SU-DHL-6 (cell line): ENCODE measurements around the gene ZNF879.

Source experiments
- H2AFZ ChIP-seq: fragments of 200-600 bp; sonication (generic); 2 replicates; pipeline ENCODE4 v1.6.1; 2014; ENCODE audit warnings: low read depth, mild to moderate bottlenecking, moderate library complexity, mixed read lengths, antibody characterized with exemption, low read length; ENCODE audit not compliant: severe bottlenecking
- H3F3A ChIP-seq: fragments of 200-600 bp; shearing (Covaris generic); 2 replicates; pipeline ENCODE4 v1.6.0; 2016; ENCODE audit warnings: antibody characterized with exemption, mild to moderate bottlenecking; ENCODE audit not compliant: insufficient read depth
- H3K27ac ChIP-seq: fragments of 200-600 bp; sonication (generic); 2 replicates; pipeline ENCODE4 v1.5.1; 2016; ENCODE audit warnings: low read depth, mild to moderate bottlenecking, low read length, moderate library complexity, mixed read lengths
- H3K27me3 ChIP-seq: fragments of 200-600 bp; sonication (generic), shearing (Covaris generic); 2 replicates; pipeline ENCODE4 v1.6.0; 2014; ENCODE audit warnings: mild to moderate bottlenecking, low read length
- H3K36me3 ChIP-seq: fragments of 200-600 bp; sonication (generic); 2 replicates; pipeline ENCODE4 v1.6.1; 2014; ENCODE audit warnings: mild to moderate bottlenecking, low read length, mixed read lengths
- H3K4me2 ChIP-seq: fragments of 300-600, 200-600 bp; shearing (Covaris generic), sonication (generic); 2 replicates; pipeline ENCODE4 v1.6.0; 2014; ENCODE audit warnings: low read length, low read depth, mild to moderate bottlenecking; ENCODE audit not compliant: poor library complexity, severe bottlenecking
- H3K4me3 ChIP-seq: fragments of 200-600 bp; sonication (generic); 2 replicates; pipeline ENCODE4 v1.5.1; 2014; ENCODE audit warnings: antibody characterized with exemption, low read length, mild to moderate bottlenecking, mixed read lengths; ENCODE audit not compliant: insufficient read depth, poor library complexity, severe bottlenecking
- H3K79me2 ChIP-seq: fragments of 200-600 bp; sonication (generic); 2 replicates; pipeline ENCODE4 v1.6.1; 2014; ENCODE audit warnings: mild to moderate bottlenecking, low read length, moderate library complexity; ENCODE audit not compliant: insufficient read depth
- H3K9ac ChIP-seq: fragments of 200-600 bp; sonication (generic); 2 replicates; pipeline ENCODE4 v1.7.0; 2014; ENCODE audit warnings: mild to moderate bottlenecking, low read length
- H3K9me2 ChIP-seq: fragments of 200-600 bp; sonication (generic); replicated peaks from 2 replicates; pipeline ENCODE4 v1.6.1; 2014; ENCODE audit warnings: low read length; ENCODE audit not compliant: insufficient read depth
- H3K9me3 ChIP-seq: fragments of 200-600 bp; sonication (generic); 2 replicates; pipeline ENCODE4 v1.6.1; 2014; ENCODE audit warnings: low read length, mixed read lengths; ENCODE audit not compliant: insufficient read depth
- H4K20me1 ChIP-seq: fragments of 200-600 bp; sonication (generic); 2 replicates; pipeline ENCODE4 v1.6.1; 2014; ENCODE audit warnings: low read depth, mild to moderate bottlenecking, antibody characterized with exemption, low read length, moderate library complexity, mixed read lengths
- CTCF ChIP-seq: fragments of 200-600 bp; sonication (generic); IDR thresholded peaks from one replicate; pipeline ENCODE4 v1.5.1; 2017; ENCODE audit warnings: antibody characterized with exemption, mild to moderate bottlenecking, low read length, moderate library complexity; ENCODE audit not compliant: insufficient read depth, poor library complexity, severe bottlenecking
- EZH2phosphoT487 ChIP-seq: fragments of 200-600 bp; sonication (generic), shearing (Covaris generic); conservative IDR thresholded peaks from 2 replicates; pipeline ENCODE4 v1.6.1; 2018; ENCODE audit warnings: mild to moderate bottlenecking, antibody characterized with exemption, low read length, moderate library complexity, mixed read lengths

ZNF879 gene

GRCh38 chr5:178988436-178989220, 35.0 kb upstream of the ZNF879 start:
- no peak for TF ChIP-seq CTCF
- TF ChIP-seq EZH2phosphoT487 = no peak

GRCh38 chr5:178989311-178989710, 34.3 kb upstream of the ZNF879 start:
- no peaks in the 10 kb centered on the region for H3K36me3 ChIP-seq
- H3K4me2 ChIP-seq = no peak overlapping the region
- H2AFZ ChIP-seq = no peak overlapping the region
- no peak for TF ChIP-seq EZH2phosphoT487
- no peak for TF ChIP-seq CTCF
- H3K4me3 ChIP-seq = no peak overlapping the region
- no peaks in the 10 kb centered on the region for H3K79me2 ChIP-seq
- H3K9me2 ChIP-seq = no peaks in the 10 kb centered on the region
- no peaks in the 10 kb centered on the region for H3K27me3 ChIP-seq
- no peaks in the 10 kb centered on the region for H4K20me1 ChIP-seq
- no peaks in the 10 kb centered on the region for H3K9me3 ChIP-seq
- no peak overlapping the region for H3K27ac ChIP-seq
- no peaks in the 10 kb centered on the region for H3F3A ChIP-seq
- H3K9ac ChIP-seq = no peak overlapping the region

More at GRCh38 chr5:178988436-178989220, 35.0 kb upstream of the ZNF879 start:
- no peak overlapping the region for H3K27ac ChIP-seq
- no peak overlapping the region for H3K9ac ChIP-seq
- no peak overlapping the region for H2AFZ ChIP-seq
- no peaks in the 10 kb centered on the region for H3K36me3 ChIP-seq
- no peak overlapping the region for H3K4me2 ChIP-seq
- no peaks in the 10 kb centered on the region for H3F3A ChIP-seq
- no peaks in the 10 kb centered on the region for H3K79me2 ChIP-seq
- no peaks in the 10 kb centered on the region for H3K9me2 ChIP-seq
- no peaks in the 10 kb centered on the region for H4K20me1 ChIP-seq
- no peaks in the 10 kb centered on the region for H3K9me3 ChIP-seq
- no peak overlapping the region for H3K4me3 ChIP-seq
- H3K27me3 ChIP-seq = no peaks in the 10 kb centered on the region

GRCh38 chr5:178990491-178990890, 33.1 kb upstream of the ZNF879 start:
- Histone ChIP-seq H2AFZ (no peak overlapping the region), H4K20me1 (no peaks in the 10 kb centered on the region), H3K27ac (no peak overlapping the region), H3K4me2 (no peak overlapping the region), H3K79me2 (no peaks in the 10 kb centered on the region), H3K4me3 (no peak overlapping the region), H3K9me2 (no peaks in the 10 kb centered on the region), H3F3A (no peaks in the 10 kb centered on the region), H3K36me3 (no peaks in the 10 kb centered on the region), H3K27me3 (no peaks in the 10 kb centered on the region), H3K9ac (no peak overlapping the region), H3K9me3 (no peaks in the 10 kb centered on the region)
- TF ChIP-seq EZH2phosphoT487 = no peak
- TF ChIP-seq CTCF = no peak
